8988T (cell line): ENCODE results near the gene GATB.

Experiments used
- DNase-seq: peaks from one replicate; pipeline ENCODE4 v3.0.0; 2011

GATB gene

GRCh38 chr4:151692821-151693673 lies 67.8 kb downstream of the GATB start:
- DNase-seq: no peak

DNA sequence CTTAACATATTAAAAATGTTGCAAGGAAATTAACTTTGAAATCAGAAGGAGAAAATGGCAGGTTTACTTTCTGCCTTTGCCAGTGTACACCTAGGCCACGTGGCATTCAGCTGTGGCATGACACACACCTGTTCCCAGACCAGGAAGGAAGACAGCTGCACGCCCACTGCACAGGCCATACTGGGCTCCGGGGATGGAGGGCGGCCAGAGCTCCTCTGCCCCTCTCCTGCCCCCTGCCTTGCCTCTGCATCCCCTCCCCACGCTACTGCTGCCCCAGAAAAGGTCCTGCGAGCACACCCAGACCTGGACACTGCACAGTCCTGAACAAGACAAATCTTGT lies 68.4 kb downstream of the GATB start:
- no peak for DNase-seq

GRCh38 chr4:151691639-151692442 lies 69.0 kb downstream of the GATB start:
- DNase-seq: no peak

- DNase-seq: no peak
These were observed 69.9 kb downstream of the GATB start for GRCh38 chr4:151690876-151691275.

- DNase-seq: no peak
These were observed 70.5 kb downstream of the GATB start for GRCh38 chr4:151690164-151690870.

DNA sequence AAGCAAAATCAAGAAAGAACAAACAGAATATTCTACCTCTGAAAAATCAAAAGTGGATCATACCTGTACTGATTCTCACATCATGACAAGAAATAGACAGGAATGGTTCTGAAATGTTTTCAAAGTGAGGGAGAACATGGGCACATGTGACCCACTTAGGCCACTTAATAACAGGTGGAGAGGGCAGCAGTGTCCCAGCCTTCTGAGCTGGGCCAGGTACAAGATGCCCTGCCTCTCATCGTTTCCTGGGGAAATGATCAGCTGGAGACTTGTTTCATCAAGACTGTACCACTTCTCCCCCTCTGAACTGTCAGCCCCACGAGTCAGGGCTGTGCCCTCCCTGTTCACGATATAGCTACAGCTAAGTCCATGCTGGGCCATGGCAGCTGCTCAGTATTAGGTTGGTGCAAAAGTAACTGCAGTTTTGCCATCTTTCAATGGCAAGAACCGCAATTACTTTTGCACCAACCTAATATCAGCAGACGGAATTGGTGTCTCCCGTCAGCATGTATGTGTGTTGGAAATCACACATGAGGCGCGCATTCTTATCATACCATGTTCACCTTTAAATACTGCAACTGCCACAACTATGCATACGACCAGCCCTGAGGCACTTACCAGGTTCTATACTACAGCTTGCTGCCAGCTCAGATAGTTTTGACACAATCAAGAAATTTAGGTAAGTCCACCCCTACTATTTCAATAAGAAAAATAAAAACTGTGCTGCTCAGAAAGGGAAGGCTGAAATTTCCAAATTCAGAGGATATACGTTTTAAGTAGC lies 71.4 kb downstream of the GATB start:
- DNase-seq: no peak

GRCh38 chr4:151688785-151689043 lies 72.1 kb downstream of the GATB start:
- DNase-seq: no peak

DNA sequence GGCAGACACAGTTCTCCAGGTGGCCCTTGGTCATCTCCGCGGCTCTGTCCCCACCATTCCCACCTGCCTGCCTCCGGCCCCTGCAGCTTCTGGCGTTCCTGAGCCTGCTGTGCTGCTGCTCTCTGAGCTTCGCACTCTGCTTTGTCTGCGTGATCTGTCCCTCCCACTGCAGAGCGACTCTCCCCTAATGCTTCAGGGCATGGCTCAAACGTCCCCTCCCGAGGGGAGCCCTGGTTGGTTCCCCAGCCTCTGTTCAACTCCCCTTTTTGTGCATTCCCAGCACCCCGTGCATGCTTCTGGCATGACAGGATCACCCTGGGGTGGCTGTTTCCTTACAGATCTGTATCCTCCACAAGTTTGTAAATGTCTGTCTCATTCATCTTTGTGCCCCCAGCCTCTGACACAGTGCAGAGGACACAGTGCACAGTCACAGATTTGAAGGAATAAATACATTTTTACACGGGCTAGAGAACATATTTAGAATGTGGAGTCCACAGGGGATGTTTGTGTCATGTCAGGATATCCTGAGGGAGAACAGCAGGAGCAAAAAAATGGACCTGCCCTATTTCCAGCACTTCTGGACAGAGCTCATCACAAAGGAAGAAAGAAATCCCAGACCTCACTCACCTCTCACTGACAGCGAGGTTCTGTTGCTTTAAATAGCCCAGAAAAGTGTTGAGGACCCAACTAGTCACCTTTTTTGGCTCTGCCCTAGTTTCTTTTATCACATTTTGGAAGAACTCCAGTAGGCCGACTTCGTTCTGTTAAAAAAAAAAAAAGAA lies 72.6 kb downstream of the GATB start:
- no peak for DNase-seq

DNA sequence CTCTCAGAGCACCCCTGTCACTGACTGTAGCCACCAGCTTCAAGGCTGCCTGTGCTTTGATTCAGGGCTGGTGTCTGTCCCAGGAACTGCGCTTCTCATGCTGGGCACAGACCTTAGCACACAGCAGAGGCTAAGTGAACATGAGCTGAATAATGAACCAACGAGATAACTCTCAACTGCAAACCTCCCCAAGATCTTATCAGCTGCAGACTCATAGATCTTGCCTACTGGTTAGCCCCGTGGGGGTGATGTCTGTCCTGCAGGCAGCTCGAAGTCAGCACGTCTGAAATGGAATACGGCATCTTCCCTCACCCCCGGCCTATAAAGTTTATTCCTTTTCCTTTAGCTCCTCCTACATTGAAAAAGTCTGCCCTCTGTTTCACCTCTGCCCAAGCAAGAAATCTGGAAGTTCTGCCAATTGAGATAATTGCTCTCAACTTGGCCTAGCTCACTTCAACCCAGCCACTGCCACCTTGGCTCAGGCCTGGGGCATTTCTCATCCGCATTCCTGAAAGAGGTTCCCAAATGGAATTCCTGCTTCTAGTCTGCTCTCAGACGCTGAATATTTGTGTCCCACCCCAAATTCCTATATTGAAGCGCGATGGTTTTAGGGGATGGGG lies 73.7 kb downstream of the GATB start:
- no peak for DNase-seq

DNA sequence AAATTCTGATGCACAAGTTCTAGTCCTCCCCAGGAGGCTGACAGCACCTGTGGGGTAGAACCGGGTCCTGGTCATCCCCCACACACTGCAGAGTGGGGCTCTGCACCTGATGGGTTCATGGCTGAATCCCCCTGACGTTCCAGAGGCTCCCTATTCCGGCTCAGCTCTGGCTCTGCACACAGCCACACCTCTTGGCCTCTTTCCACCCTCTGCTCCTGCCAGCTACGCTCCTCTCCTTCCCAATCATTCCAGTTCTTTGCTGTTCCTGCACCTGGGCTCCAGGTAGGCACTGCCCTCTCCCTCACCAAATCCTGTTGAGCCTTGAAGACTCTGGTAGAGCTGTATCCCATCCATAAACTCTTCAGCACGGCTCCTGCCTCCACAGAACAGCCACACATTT lies 75.5 kb downstream of the GATB start:
- no peak for DNase-seq

DNA sequence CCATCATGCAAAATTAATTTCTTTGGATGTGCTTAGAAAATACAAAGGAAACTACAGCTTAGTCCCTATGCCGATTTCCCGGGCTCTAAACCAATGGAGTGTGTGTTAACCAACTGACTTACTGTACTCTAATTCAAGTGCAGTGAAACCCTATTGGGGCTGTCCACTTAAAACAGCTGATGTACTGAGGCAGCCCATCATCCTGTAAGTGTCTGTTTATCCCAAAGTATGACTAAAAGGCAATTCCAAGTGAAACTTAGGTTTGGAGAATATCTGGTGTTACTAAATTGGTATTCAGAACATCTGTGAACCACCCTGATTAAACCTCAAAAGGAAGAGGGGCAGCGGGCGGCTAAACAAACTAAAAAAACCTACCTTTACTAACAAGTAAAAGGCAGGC lies 79.7 kb downstream of the GATB start:
- DNase-seq: no peak

DNA sequence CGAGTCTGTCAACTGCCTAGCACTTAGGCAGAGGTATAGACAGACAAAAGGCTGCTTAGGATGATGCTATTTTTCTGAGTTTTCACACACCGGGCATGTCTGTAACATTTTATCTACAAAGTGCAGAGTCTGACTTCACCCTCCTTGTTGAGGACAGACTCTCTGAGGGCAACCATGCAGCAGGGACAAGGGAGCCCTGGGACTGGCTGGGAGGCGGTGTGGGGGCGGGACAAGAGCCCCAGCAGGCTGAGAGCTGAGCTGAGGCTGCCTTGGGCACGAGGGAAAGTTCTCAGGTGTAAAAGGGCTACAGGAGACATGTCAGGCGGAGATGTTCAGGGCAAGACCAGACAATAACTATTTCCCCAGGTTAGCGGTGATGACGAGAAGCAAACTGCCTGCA lies 81.6 kb downstream of the GATB start:
- no peak for DNase-seq

- no peak for DNase-seq
These were observed 82.5 kb downstream of the GATB start for GRCh38 chr4:151678048-151678872.

- DNase-seq: no peak
These were observed 83.6 kb downstream of the GATB start for GRCh38 chr4:151677193-151677592.

DNA sequence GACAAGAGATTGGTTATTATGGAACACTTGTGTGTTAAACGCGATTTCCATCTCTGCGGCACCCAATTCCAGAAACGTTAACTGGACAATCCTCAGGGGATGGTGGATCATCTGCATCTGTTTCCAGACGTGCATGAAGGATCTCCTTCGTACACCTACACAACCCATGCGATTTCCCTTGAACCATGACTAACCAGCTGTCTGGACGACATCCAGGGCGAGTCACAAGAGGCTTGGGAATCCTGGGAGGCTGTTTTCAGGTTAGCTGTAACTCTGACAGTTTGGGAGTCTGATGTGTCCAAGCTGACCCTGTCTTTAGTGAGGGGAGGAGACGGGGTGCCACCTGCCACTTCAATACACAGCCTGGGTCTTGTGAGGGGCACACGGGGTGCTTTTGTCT lies 84.5 kb downstream of the GATB start:
- peak; percentile 23 for DNase-seq

DNA sequence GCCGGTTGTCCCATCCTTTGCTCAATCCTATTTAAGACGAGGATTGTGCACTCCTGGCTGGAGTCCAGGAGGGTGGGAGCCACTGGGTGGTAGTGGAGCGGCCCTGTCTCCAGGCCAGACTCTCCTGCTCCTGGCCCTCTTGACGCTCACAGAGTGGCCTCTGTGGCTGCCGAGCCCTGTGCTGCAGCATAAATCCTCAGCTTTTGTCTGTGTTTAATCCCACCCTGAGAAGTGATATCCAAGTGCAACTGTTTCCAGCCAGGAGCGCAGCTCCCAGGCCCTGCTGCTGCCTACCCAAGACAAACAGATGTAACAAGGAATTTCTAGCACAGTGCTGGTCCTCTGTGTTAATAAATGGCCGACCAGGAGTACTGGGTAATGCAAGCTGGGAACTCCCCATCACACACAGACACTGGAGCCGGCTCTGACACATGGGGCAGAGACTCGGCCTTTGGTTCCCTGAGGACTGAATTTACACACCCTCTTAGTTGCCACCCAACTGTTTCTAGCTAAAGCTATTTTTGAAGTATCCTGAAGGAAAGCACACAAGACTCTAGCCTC lies 85.3 kb downstream of the GATB start:
- DNase-seq: no peak

GRCh38 chr4:151674804-151675391 lies 85.9 kb downstream of the GATB start:
- no peak for DNase-seq

- DNase-seq: no peak
These were observed 86.8 kb downstream of the GATB start for GRCh38 chr4:151673908-151674520.

DNA sequence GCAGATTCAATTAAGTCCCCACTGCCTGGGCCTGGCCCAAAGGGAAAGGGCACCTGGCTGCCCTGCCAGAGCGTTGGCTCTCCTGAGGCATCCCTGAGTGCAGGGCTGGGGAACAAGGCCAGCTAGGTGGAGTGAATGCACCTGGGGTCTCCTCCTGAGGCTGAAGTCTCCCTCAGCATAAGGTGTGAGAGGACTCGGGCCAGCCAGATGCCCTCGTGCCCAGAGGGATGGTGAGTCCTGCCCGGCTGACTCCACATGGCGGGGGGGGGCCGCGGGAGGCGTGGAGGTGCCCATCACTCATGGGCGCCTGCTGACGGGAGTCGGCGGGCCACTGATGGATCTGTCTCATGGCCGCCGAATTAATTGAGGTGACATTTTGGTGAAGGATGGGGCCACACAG lies 87.8 kb downstream of the GATB start:
- no peak for DNase-seq

- no peak for DNase-seq
These were observed 89.2 kb downstream of the GATB start for GRCh38 chr4:151671541-151672059.
